ENCODE data around the gene USP34. TPM values are rescaled to one million over a fixed set of nuclear protein-coding genes. Genes with fewer than 3 reads are reported as not detected.
A peak's percentile ranks its signal among the peaks of the same experiment; 100 is the strongest.
"Not testable (repeated sequence)": the region's sequence is repeated elsewhere in the genome, so short reads cannot be mapped to it uniquely, and the experiment has no call there.

USP34 gene
- total RNA-seq, 1 donor from 2014 or later, result 88.2 TPM

DNA sequence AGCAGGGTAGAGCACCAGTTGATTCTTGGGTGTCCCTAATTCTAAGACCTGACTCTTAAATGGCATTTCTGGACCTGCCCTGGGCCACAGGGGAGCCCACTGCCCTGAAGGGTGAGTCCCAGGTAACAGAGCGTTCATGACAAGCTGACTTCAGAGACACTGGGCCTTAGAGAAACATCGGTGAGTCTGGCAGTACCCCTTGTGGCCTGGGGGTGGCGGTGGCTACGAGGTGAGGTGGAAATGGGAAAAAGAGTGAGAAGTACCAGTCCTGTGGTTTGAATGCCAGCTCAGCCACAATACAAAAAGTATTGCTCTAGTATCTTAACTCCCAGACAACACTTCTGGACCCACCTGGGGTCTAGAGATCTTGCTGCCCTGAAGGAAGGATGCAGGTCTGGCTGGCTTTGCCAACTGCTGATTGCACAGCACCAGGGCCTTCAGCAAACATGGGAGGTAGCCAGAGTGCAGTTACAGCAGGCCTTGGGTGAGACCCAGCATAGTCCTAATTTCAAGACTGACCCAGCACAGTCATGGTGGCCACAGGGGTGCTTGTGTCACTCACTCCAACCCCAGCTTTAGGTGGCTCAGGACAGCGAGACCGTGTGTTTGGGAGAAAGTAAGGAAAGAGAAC is 44.5 kb downstream of the USP34 start:
- DNase-seq (ENCODE audit: low spot score), result peak; percentile 36

DNA sequence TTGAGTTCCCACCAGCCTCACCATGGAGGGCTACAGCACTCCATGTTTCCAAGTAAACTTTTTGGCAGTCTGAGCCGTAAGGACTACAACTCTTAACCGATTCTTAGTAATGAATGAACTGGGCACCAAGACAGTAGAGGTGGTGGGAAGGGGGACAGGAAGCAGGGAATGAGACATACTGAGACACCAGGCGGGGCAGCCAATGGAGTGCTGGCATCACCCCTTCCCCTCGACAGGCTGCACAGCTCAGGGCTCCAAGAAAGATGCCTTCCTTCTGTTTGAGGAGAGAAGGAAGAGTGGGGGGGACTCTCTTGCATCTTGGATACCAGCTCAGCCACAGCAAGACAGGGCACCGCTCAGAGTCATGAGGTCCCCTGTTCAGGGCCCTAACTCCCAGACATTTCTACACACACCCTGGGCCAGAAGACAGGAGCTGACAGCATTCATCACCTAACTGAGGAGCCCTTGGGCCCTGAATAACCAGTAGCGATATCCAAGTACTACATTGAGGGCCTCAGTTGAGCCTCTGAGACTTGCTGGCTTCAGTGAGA is 45.2 kb downstream of the USP34 start:
- DNase-seq (ENCODE audit: low spot score), result no peak

DNA sequence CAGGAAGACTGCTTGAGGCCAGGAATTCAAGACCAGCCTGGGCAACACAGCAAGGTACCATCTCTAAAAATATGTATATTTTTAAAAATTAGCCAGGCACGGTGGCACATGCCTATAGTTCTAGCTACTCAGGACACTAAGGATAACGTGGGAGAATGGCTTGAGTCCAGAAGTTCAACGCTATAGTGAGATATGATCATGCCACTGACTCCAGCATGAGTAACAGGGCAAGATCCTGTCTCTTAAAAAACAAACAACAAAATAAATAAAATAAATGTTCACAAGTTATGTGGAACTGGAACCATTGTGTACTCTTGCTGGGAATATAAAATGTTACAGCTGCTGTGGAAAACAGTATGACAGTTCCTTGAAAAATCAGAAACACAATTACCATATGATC is 47.2 kb downstream of the USP34 start:
- DNase-seq (ENCODE audit: low spot score), result no peak

DNA sequence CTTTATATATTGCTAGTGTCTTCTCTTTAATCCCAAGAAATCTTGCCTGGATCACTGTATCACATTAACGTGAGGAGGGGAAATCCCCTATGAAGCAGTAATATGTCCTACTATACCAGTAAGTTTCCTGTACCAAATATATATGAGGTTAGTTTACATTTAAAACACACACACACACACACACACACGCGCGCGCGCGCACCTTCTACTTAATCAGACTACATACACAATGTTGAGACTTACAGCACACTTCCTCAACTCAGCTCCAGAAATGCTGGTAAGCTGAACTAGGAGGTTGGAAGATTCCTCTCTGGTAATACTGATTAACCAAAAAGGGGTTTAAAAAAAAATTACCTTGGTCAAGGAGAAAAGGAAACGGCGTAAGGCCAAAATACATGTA is 49.3 kb downstream of the USP34 start:
- DNase-seq (ENCODE audit: low spot score), result no peak

DNA sequence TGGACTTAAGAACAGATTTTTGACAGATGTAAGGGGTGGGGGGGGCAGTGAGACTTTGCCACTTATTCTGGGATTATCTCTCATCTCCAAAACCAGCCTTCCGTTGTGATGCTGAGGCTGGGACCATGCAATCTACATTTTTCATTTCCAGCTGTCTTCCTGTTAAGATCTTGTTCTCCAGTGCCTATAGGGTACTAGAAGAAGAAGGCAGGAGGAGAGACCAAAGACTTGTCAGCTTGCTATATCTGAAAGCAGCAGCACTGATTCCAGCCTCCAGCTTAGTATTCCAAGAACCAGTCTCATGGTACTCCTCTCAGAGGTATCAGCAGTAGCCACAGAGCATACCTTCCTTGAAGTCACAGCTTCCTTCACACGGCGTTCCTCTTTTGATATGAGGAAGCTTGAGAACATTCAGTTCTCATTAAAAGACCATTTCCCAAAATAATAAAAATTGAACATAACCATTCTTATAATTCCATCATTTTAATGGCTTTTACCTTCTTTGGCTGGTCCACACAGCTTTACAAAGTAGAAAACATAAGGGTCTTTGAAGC is 49.8 kb downstream of the USP34 start:
- DNase-seq (ENCODE audit: low spot score), result no peak

DNA sequence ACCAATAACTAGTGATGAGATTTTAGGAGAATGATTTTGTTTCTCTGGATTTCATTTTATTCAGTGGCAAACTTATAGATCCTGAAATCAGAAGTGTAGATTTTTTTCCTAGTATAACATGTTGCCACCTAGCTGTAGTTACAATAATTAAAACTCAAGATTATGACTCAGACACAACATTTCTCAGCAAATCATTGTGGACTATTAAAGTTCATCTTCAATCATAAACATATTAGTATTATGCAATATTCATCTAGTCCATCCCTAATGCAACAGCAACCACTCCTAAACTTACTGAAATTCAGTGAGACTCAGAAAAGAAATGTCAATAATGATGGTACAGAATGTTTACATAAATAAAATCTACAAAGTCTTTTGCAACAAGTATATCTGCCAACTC is 51.3 kb downstream of the USP34 start:
- DNase-seq (ENCODE audit: low spot score), result no peak

DNA sequence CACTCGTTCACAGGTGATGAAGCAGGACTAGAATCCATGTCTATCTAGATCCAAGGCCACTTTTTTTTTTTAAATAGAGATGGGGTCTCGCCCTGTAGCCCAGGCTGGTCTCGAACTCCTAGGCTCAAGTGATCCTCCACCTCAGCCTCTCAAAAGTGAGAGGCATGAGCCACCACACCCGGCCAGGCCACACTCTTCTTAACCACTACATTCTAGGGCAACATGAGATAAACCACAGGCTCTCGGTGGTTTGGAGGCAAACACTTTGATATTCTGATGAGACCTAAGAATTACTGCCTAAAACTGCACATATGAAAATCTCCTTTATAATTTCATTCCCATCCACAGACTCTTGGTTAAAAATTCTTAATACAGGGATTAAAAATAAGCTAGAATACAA is 51.8 kb downstream of the USP34 start:
- DNase-seq (ENCODE audit: low spot score), result no peak

DNA sequence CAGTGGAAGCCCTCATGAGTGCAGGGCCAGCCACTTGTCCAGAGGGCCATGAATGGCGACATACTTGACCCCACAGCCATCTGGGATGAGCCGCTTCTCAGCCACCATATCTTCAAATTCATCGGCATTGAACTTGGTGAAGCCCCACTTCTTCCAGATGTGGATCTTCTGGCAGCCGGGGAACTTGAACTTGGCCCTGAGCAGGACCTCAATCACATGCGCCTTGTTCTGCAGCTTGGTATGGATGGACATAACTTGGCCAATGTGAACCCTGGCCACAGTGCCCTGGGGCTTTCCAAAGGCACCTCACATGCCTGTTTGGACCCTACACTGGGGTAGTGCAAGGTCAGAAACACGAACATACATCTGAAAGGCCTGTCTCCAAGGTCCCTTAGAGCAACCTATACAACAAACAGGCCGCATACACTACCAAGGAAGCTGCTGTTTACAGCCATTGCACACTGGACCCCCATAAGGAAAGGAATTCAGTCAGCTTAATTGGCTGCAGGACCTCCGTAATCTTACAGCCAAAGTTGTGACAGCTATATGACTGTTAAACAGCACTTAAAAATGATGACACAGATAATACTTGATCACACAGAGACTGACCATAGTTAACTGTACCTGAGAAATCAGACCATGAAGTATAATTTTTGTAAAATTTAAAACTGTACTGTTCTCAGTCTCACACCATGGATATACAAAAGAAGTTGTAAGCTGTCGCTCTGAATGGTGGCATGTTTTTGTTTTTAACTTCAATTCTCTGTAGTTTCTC is 53.8 kb downstream of the USP34 start:
- DNase-seq (ENCODE audit: low spot score), result no peak

DNA sequence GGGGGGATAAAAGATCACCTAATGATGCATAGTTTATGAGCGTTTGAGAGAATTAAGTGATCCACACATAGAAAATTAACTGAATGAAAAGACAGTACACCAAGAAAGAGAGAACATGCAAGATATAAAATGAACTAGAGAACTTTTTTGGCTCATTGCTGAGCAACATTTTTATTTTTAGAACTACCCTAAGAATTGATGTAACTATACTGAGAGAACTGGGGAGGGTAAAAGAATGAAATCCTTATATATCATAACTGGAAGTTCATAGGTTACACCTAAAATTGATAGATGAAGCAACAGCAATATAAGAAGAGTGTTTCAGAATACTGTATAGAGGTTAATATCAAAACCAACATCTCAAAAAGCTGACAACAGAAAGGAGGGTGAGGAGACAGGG is 55.6 kb downstream of the USP34 start:
- DNase-seq (ENCODE audit: low spot score), result no peak

DNA sequence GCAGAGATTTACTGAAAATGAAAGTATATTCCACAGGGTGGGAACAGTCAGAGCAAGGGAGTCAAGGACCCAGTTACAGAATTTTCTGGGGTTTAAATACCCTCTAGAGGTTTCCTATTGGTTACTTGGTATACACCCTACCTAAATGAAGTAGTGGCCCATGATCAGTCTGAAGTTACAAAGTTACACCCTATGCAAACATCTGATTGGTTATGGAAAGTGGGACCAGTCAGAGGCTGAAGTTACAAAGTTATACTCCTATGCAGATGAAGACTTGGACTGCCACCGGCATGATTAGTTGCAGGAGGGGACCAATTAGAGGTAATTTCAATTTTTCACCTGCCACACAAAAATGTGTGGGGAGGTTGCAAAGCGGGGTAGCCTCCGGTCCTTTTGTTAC is 56.2 kb downstream of the USP34 start:
- DNase-seq (ENCODE audit: low spot score), result no peak

DNA sequence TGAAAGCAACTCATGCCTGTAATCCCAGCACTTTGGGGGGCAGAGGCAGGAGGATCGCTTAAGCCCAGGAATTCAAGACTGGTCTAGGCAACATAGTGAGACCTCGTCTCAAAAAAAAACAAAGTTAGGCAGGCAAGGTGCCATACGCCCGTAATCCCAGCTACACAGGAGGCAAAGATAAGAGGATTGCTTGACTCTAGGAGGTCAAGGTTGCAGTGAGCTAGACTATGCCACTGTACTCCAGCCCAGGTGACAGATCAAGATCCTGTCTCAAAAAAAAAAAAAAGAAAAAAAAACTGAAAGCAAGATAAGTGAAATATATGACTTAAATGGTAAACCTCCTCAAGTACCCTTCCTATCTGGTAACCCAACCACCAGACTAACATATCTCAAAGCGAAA is 59.8 kb downstream of the USP34 start:
- DNase-seq (ENCODE audit: low spot score), result no peak

DNA sequence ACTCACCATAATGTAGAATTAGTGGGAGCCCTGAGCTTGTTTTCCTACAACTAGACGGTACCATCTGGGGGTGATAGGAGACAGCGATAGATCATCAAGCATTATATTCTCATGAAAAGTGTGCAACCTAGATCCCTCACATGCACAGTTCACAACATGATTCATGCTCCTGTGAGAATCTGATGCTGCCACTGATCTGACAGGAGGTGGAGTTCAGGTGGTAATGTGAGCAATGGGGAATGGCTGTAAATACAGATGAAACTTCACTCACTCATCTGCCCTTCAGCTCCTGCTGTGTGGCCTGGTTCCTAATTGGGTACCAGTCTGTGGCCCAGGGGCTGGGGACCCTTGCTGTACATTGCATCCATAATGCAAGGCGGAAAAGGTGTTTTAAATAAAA is 60.7 kb downstream of the USP34 start:
- no peak for DNase-seq (ENCODE audit: low spot score)

DNA sequence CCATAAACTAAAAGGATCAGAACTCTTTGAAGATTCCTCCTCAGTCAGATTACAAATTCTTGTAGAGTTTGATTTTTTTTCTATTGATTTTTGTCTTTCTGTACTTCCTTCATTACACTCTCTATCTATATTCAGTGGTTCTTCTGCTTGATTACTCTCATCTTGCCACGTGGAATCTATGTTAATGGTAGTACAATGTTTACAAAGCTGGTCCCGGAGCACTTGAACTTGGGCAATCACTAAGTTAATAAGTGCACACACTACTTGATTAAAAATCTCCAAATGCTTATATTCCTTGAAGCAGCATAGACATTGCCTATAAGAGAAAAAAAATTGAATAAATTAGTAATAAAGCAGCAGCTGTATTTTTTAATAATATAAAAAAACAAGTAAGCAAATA is 65.1 kb downstream of the USP34 start:
- no peak for DNase-seq (ENCODE audit: low spot score)

DNA sequence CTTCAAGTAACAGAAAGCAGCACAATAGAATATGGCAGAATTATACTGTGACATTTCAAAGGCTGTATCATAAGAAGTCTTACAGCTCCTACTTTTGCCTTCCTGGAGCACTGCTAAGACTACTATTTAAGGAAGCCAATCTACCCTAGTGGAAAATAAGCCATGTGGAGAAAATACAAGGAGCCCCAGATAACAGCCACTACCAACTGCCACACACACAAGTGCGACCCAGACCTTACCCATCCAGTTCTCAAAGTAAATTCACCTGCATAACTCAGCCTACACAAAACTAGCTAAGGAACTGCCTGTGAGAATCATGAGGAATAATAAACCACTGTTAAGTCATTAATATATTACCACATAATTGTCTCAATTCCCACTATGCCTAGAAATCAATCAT is 66.4 kb downstream of the USP34 start:
- DNase-seq (ENCODE audit: low spot score), result no peak

DNA sequence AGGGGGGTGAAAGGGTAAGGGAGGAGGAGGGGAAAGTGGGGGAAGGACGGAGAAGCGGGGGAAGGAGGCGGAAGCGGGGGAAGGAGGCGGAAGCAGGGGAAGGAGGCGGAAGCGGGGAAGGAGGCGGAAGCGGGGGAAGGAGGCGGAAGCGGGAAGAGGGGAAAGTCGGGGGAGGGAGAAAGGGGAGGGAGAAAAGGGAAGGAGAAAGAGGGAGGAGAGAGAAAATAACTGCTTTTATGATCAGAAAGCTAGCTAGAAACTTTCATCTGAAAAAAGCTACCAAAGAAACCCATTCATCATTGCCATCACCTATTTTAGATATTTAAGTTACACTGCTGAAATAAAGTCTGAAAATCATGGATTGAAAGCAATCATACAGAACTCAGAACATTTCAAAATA is 72.5 kb downstream of the USP34 start:
- DNase-seq (ENCODE audit: low spot score), result no peak

DNA sequence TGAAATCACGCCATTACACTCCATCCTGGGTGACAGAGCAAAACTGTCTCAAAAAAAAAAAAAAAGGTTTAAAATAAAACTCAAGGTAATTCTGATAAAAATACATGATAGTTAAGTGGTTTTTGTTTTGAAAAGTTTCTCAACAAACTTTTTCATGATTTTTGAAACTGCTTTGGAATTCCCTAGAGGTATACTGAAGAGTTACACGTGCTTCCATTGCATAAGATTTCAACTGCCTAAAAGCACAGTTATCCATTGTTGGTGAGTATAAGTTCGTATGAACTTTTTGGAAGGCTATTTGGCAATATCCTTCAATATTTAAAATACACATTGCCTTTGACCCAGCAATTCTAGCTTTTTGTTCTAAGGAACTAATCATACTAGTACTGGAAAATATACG is 74.9 kb downstream of the USP34 start:
- DNase-seq (ENCODE audit: low spot score), result no peak

DNA sequence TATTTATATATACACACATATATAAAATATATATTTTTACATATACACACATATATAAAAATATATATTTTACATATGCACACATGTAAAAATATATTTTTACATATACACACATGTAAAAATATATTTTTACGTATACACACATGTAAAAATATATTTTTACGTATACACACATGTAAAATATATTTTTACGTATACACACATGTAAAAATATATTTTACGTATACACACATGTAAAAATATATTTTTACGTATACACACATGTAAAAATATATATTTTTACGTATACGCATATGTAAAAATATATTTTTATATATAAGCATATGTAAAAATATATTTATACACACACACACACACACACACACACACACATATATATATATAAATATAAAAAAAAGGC is 83.3 kb downstream of the USP34 start:
- DNase-seq (ENCODE audit: low spot score), result not testable (repeated sequence)

DNA sequence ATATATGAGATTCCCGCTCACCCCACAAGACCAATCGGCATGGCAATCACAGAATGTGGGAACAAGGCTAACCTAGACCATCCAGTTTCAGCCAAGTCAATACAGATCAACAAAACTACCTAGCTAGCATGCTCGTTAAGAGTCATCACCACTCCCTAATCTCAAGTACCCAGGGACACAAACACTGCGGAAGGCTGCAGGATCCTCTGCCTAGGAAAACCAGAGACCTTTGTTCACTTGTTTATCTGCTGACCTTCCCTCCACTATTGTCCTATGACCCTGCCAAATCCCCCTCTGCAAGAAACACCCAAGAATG is 90.0 kb downstream of the USP34 start:
- not testable (repeated sequence) for DNase-seq (ENCODE audit: low spot score)

DNA sequence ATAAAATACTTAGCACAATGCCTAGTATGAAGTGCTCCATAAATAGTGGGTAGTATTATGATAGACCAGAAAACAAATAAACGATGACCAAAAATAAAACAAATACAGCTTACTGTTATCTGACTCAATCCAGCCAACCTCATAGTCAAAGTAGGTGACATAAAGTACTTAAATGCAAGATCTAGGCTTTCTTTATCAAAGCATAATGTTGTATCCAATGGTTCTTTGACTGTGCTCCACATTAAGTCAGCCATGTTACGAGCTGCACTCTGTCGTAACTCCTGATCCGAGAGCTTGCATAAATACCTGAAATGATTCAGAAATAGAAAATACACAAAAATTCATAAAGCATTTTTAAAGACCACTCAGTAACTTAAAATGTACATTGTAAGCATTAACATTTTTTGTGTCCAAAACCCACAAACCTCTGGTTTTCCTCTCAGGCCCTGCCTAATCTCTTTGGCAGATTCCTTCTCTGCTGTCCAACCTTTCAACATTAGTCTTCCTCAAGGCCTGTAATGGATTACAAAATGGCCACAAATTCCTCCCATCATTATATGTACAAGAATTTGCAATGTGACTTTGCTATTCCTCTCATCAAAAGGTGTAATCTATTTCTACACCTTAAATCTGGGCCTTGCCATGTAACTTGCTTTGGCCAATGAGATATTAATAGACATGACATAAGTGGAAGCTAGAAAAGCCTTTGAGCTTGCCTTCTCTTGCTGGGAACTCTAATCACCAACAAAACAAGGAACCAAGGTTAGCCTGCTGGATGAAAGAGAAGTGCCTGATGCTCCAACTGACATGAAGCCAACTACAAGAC is 90.6 kb downstream of the USP34 start:
- DNase-seq (ENCODE audit: low spot score), result no peak

DNA sequence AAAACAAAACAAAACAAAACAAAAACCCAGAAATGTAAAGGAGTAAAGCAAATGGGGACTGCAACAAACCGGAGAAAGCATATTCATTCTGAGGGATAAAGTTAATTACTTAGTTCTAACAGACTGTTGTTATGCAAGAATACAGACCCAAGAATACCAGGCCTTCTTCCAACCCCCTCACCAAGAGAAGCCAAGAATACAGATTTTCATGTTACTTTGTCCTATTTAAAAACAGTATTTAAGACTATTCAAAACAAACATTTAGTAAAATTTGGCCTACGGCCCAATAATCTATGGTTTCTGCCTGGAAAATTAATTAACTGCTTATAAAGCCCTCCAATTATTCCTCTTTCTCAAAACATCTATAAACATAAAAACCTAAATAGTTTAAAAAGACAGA is 91.4 kb downstream of the USP34 start:
- DNase-seq (ENCODE audit: low spot score), result no peak

DNA sequence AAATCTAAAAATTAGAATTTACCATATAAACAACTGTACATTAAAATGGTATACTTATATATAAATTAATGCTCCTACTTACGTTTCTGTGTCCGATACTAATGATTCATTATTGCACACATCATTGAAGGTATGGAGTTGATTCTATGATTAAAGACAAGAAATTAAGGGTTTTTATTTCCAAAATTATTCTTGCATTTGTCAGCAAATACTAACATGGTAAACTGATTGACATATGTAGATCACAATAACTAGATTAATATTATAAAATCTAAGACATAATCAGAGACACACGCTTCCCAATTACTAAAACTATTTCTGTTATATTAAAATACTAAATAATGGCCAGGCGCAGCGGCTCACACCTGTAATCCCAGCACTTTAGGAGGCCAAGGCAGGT is 92.6 kb downstream of the USP34 start:
- no peak for DNase-seq (ENCODE audit: low spot score)

DNA sequence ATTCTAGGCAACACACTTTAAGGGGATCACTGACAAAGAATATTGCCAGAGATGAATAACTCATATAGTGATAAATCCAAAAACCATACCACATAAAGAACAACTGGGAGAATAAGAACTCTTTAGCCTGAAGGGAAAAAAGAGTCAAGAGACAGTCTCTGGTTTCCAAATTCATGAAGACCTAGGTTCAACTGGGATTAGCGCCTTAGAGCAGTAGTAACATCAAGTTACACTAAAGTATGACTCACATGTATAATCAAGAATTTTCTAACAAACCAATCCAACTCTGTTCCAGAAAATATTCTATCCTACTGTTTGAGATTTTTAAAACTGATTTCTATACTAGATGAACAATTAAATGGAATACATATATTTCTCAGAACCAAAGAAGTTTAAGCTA is 93.8 kb downstream of the USP34 start:
- DNase-seq (ENCODE audit: low spot score), result no peak
